Coronary artery (tissue), 2 donors: ENCODE data around the gene TMEM63B.
"Not testable (repeated sequence)": the region's sequence is repeated elsewhere in the genome, so short reads cannot be mapped to it uniquely, and the experiment has no call there.

Experiments used
- DNase-seq: peaks from one replicate; pipeline ENCODE4 v3.0.0-alpha.2; 2017; ENCODE audit warnings: low spot score
- H3K27ac ChIP-seq, 2 donors: fragments of 200-600 bp; sonication (generic); one replicate each; pipeline ENCODE4 v1.5.1; 2016 to 2019
- H3K4me3 ChIP-seq: fragments of 200-600 bp; sonication (generic); 2 replicates; pipeline ENCODE4 v1.5.1; 2016; ENCODE audit warnings: mild to moderate bottlenecking, moderate library complexity
- CTCF ChIP-seq: fragments of 200-600 bp; sonication (generic); IDR thresholded peaks from one replicate; pipeline ENCODE4 v1.5.1; 2019; ENCODE audit warnings: antibody characterized with exemption

The TMEM63B gene

GRCh38 chr6:44138717-44139350 lies 11.5 kb downstream of the TMEM63B start:
- no peak for DNase-seq
- no peak overlapping the region for H3K27ac ChIP-seq
- TF ChIP-seq CTCF: no peak
- H3K4me3 ChIP-seq: no peak overlapping the region

- H3K27ac ChIP-seq: no peak overlapping the region
- H3K4me3 ChIP-seq: no peak overlapping the region
- no peak for TF ChIP-seq CTCF
- no peak for DNase-seq
These were observed 12.0 kb downstream of the TMEM63B start for GRCh38 chr6:44139351-44139743.

GRCh38 chr6:44142835-44143234 lies 15.5 kb downstream of the TMEM63B start:
- no peak for TF ChIP-seq CTCF
- H3K27ac ChIP-seq: no peak overlapping the region
- H3K4me3 ChIP-seq: no peak overlapping the region
- DNase-seq: no peak

- TF ChIP-seq CTCF: no peak
- Histone ChIP-seq H3K4me3 (no peak overlapping the region), H3K27ac (no peak overlapping the region)
- DNase-seq: no peak
These were observed 16.4 kb downstream of the TMEM63B start for GRCh38 chr6:44143731-44144130.

GRCh38 chr6:44144536-44144935 lies 17.2 kb downstream of the TMEM63B start:
- not testable (repeated sequence) for H3K27ac ChIP-seq, DNase-seq, H3K4me3 ChIP-seq

- no peak for DNase-seq
- Histone ChIP-seq H3K4me3 (no peak overlapping the region), H3K27ac (no peak overlapping the region)
- no peak for TF ChIP-seq CTCF
These were observed 18.5 kb downstream of the TMEM63B start for GRCh38 chr6:44145839-44146238.

GRCh38 chr6:44146685-44147084 lies 19.3 kb downstream of the TMEM63B start:
- no peak overlapping the region for H3K27ac ChIP-seq
- DNase-seq: no peak
- H3K4me3 ChIP-seq: no peak overlapping the region
- no peak for TF ChIP-seq CTCF
